D721Med (cell line): ENCODE data around the gene RASSF10.

Experiments used
- DNase-seq: peaks from one replicate; pipeline ENCODE4 v3.0.0; 2011; ENCODE audit warnings: low spot score; ENCODE audit not compliant: insufficient read length
- FAIRE-seq: peaks from 2 replicates; lab custom pipeline; 2011; peaks lifted over from hg19 to GRCh38; lab: Jason Lieb, UNC
- TF ChIP-seq, protein P1 (sequence below): IDR thresholded peaks from 2 replicates; pipeline ENCODE4 v1.5.1; 2012; ENCODE audit warnings: mild to moderate bottlenecking, control low read depth; ENCODE audit not compliant: insufficient read depth; ENCODE audit errors: missing control alignments

Gene RASSF10

GRCh38 chr11:13000116-13000515 is 9.0 kb upstream of the RASSF10 start:
- TF ChIP-seq, protein P1, sequence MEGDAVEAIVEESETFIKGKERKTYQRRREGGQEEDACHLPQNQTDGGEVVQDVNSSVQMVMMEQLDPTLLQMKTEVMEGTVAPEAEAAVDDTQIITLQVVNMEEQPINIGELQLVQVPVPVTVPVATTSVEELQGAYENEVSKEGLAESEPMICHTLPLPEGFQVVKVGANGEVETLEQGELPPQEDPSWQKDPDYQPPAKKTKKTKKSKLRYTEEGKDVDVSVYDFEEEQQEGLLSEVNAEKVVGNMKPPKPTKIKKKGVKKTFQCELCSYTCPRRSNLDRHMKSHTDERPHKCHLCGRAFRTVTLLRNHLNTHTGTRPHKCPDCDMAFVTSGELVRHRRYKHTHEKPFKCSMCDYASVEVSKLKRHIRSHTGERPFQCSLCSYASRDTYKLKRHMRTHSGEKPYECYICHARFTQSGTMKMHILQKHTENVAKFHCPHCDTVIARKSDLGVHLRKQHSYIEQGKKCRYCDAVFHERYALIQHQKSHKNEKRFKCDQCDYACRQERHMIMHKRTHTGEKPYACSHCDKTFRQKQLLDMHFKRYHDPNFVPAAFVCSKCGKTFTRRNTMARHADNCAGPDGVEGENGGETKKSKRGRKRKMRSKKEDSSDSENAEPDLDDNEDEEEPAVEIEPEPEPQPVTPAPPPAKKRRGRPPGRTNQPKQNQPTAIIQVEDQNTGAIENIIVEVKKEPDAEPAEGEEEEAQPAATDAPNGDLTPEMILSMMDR = no peak

DNA sequence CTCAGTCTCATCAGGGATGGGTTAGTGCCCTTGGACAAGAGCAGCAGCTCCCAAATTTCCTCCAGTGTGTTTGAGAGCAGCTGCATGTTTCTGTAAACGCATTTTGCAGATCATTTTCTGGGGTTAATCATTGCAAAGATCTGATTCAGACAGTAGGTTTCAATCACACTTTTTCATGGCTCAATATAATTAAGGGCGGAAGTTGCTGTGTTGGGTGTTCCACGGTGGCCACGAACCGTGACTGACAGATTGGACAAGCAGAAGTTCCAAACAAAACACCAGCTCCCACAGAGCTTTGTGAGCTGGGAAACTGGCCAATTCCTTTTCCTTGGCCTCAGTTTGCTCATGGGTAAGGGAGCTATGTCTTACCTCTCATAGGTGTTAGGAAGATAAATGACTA is 8.4 kb upstream of the RASSF10 start:
- no peak for DNase-seq
- no peak for FAIRE-seq
- TF ChIP-seq, protein P1 = no peak

More at GRCh38 chr11:13000116-13000515, 9.0 kb upstream of the RASSF10 start:
- DNase-seq (no peak), FAIRE-seq (no peak)

DNA sequence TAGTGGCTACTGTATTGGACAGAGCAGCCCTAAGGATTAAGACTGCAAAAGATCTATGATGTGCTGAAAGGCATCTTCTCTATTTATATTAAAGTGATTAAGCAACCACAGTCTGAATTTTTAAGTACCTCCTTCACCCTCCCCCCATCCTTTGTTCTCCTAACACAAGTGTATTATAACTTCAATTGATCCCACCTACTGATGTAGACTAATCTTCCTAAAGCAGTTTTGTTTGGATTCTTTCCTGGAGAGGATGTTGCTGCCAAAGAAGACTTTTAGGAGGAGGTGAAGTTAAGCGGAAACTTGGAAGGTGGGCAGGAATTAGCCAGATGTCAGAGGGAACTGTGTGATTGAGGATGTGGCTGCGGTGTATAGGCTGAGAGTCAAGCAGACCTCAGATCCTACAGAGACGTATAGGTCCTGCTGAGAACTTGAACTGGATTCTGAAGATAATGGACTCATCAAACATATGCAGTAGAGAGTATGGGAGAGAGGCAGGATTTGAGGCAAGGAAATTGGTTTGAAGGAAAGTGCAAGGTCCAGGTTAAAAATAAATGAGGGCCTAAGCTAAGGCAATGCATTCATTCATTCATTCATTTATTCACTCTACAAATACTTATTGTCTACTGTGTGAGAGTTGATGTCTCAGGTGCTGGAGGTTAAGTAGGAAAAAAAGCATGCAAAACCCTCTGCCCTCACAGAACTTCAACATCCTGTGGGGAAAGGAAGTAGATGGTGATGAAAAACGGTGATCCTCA is 5.2 kb upstream of the RASSF10 start:
- FAIRE-seq = no peak
- TF ChIP-seq, protein P1 = no peak
- no peak for DNase-seq

DNA sequence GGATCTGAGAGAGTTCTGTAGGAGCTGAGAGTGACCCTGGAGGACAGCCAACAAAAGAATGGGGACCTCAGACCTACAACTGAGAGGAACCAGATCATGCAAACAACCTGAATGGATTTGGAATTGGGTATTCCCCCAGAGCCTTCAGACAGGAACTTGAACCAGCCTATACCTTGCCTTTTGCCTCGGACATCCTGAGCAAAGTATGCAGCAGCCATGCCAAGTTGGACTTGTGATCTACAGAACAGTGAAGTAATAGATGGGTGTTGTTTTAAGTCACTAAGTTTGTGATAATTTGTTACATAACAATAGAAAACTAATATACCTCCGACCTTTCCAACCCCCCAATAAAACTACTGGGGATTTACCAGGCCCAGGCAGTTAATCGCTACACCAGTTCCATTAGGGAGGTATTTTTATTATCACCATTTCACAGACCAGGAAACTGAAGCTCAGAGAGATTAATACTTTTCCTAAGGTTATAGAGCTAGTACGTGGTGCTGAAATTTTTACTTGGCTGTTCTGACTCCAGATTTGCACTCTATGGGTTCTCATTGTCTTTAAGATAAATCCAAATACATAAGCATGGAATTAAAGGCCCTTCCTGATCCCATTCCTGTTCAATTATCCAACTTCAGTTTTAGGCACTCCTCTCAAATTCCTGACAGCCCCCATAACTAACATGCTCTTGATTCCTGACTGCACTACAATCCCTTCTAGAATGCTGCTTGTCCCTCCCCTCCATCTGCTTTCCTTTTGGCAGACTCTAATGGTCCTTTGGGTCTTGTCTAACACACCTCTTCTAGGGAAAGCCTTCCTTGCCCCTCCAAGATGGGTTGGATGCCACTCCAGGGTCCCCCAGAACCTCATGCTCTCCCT is 1.7 kb upstream of the RASSF10 start:
- TF ChIP-seq, protein P1 = no peak
- FAIRE-seq = no peak
- DNase-seq = no peak

DNA sequence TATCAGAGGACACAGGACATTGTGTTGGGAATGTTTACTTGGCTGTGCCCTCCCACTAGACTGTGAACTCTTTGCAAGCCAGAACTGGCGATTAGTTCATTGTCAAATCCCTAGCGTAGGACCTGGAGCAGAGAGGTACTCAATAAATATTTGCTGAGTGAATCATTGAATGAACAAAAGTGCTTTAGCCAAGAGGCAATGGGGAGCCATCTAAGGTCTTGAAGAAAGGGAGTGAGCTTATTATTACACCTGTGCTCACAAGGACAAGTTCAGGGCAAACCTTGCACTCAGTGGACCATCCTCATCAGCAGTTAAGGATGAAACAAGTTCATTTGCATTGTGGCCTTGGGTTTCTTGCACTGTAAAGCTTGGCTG is 1.1 kb upstream of the RASSF10 start:
- no peak for FAIRE-seq
- TF ChIP-seq, protein P1 = no peak
- DNase-seq = no peak

GRCh38 chr11:13009476-13009920 is 382 bp downstream of the RASSF10 start:
- TF ChIP-seq, protein P1 = no peak
- FAIRE-seq = no peak
- no peak for DNase-seq
